H9 (cell line): Measurements from ENCODE around the gene GARIN5A. TPM values are rescaled to one million over a fixed set of nuclear protein-coding genes. Genes with fewer than 3 reads are reported as not detected.

Experiments used
- DNase-seq: peaks from one replicate; pipeline ENCODE4 v3.0.0-alpha.2; 2017
- H2AFZ ChIP-seq: one replicate; pipeline ENCODE4 v1.6.1; 2013; ENCODE audit warnings: mild to moderate bottlenecking, low read length, control low read depth, moderate library complexity
- H2AK5ac ChIP-seq: 2 replicates; pipeline ENCODE4 v1.6.1; 2013; ENCODE audit warnings: low read length, control low read depth, mixed read lengths; ENCODE audit not compliant: insufficient read length
- H2BK120ac ChIP-seq: one replicate; pipeline ENCODE4 v1.6.1; 2013; ENCODE audit warnings: low read depth, mild to moderate bottlenecking, low read length, control low read depth, inconsistent platforms; ENCODE audit not compliant: poor library complexity, severe bottlenecking
- H2BK12ac ChIP-seq: 2 replicates; pipeline ENCODE4 v1.6.1; 2013; ENCODE audit warnings: low read length, control low read depth, mixed read lengths, low read depth; ENCODE audit not compliant: insufficient read length
- H2BK15ac ChIP-seq: 2 replicates; pipeline ENCODE4 v1.6.1; 2013; ENCODE audit warnings: low read depth, low read length, control low read depth
- H2BK20ac ChIP-seq: one replicate; pipeline ENCODE4 v1.6.1; 2013; ENCODE audit warnings: low read depth, mild to moderate bottlenecking, low read length, control low read depth, inconsistent platforms; ENCODE audit not compliant: poor library complexity, severe bottlenecking
- H2BK5ac ChIP-seq: 2 replicates; pipeline ENCODE4 v1.6.1; 2013; ENCODE audit warnings: low read length, control low read depth, mixed read lengths; ENCODE audit not compliant: insufficient read length
- H3K14ac ChIP-seq: 2 replicates; pipeline ENCODE4 v1.6.1; 2013; ENCODE audit warnings: low read length, control low read depth; ENCODE audit not compliant: insufficient read depth
- H3K18ac ChIP-seq: 2 replicates; pipeline ENCODE4 v1.6.1; 2013; ENCODE audit warnings: low read depth, mild to moderate bottlenecking, mixed read lengths, low read length, control low read depth; ENCODE audit not compliant: insufficient read length
- H3K23ac ChIP-seq: 2 replicates; pipeline ENCODE4 v1.6.1; 2013; ENCODE audit warnings: low read length, control low read depth, mixed read lengths, low read depth; ENCODE audit not compliant: insufficient read length
- H3K23me2 ChIP-seq: 2 replicates; pipeline ENCODE4 v1.6.1; 2013; ENCODE audit warnings: low read depth, mild to moderate bottlenecking, mixed read lengths, low read length, control low read depth; ENCODE audit not compliant: insufficient read length, poor library complexity, severe bottlenecking
- H3K27ac ChIP-seq: 2 replicates; pipeline ENCODE4 v1.5.1; 2013; ENCODE audit warnings: low read length, control low read depth, mixed read lengths, low read depth; ENCODE audit not compliant: insufficient read length
- H3K27me3 ChIP-seq: 2 replicates; pipeline ENCODE4 v1.6.1; 2013; ENCODE audit warnings: low read length, control low read depth, inconsistent platforms; ENCODE audit not compliant: insufficient read depth
- H3K4ac ChIP-seq: 2 replicates; pipeline ENCODE4 v1.6.1; 2013; ENCODE audit warnings: low read depth, mild to moderate bottlenecking, control low read depth, inconsistent platforms, low read length, moderate library complexity
- H3K4me1 ChIP-seq: 2 replicates; pipeline ENCODE4 v1.6.1; 2013; ENCODE audit warnings: low read length, control low read depth, inconsistent platforms; ENCODE audit not compliant: insufficient read depth
- H3K4me2 ChIP-seq: 2 replicates; pipeline ENCODE4 v1.6.1; 2013; ENCODE audit warnings: low read length, control low read depth, mixed read lengths; ENCODE audit not compliant: insufficient read length, insufficient read depth
- H3K56ac ChIP-seq: 2 replicates; pipeline ENCODE4 v1.6.1; 2013; ENCODE audit warnings: low read depth, mild to moderate bottlenecking, mixed read lengths, low read length, control low read depth; ENCODE audit not compliant: insufficient read length
- H3K79me1 ChIP-seq: 2 replicates; pipeline ENCODE4 v1.6.1; 2013; ENCODE audit warnings: low read depth, mild to moderate bottlenecking, moderate library complexity, low read length, control low read depth, inconsistent platforms; ENCODE audit not compliant: insufficient read depth, poor library complexity, severe bottlenecking
- H3K79me2 ChIP-seq: 2 replicates; pipeline ENCODE4 v1.6.1; 2013; ENCODE audit warnings: low read length, control low read depth, inconsistent platforms; ENCODE audit not compliant: insufficient read depth
- H3K9ac ChIP-seq: 2 replicates; pipeline ENCODE4 v1.6.1; 2013; ENCODE audit warnings: low read length, control low read depth, mixed read lengths; ENCODE audit not compliant: insufficient read length; ENCODE audit errors: extremely low read depth
- H3K9me3 ChIP-seq: one replicate; pipeline ENCODE4 v1.6.1; 2013; ENCODE audit warnings: low read depth, low read length, inconsistent platforms; ENCODE audit not compliant: control insufficient read depth
- H3T11ph ChIP-seq: one replicate; pipeline ENCODE4 v1.6.1; 2013; ENCODE audit warnings: mild to moderate bottlenecking, low read length, control low read depth, inconsistent platforms
- H4K20me1 ChIP-seq: one replicate; pipeline ENCODE4 v1.6.1; 2013; ENCODE audit not compliant: control insufficient read depth, insufficient read length, insufficient read depth
- H4K5ac ChIP-seq: 2 replicates; pipeline ENCODE4 v1.6.1; 2013; ENCODE audit warnings: low read depth, mild to moderate bottlenecking, mixed read lengths, low read length, control low read depth; ENCODE audit not compliant: insufficient read length
- H4K8ac ChIP-seq: replicated peaks from 2 replicates; pipeline ENCODE4 v1.6.1; 2013; ENCODE audit warnings: low read length, control low read depth, mixed read lengths, low read depth; ENCODE audit not compliant: insufficient read length
- H4K91ac ChIP-seq: 2 replicates; pipeline ENCODE4 v1.6.1; 2013; ENCODE audit warnings: low read depth, mild to moderate bottlenecking, moderate library complexity, mixed read lengths, low read length, control low read depth; ENCODE audit not compliant: insufficient read length
- H3K27ac Mint-ChIP-seq, 3 experiments: 2 replicates in 2 of 3; 3 replicates in 1 of 3; pipeline ENCODE4 v1.8.0; 2020 to 2021; ENCODE audit warnings: mixed read lengths in 3 of 3, mild to moderate bottlenecking in 1 of 3, moderate library complexity in 1 of 3
- H3K27me3 Mint-ChIP-seq: 2 replicates; pipeline ENCODE4 v1.8.0; 2021; ENCODE audit warnings: low read depth, mild to moderate bottlenecking, moderate library complexity, mixed read lengths
- H3K36me3 Mint-ChIP-seq, 3 experiments: 2 replicates in 2 of 3; 3 replicates in 1 of 3; pipeline ENCODE4 v1.8.0; 2020 to 2021; ENCODE audit warnings: low read depth in 3 of 3, mixed read lengths in 3 of 3; ENCODE audit not compliant: insufficient read depth in 1 of 3
- H3K4me1 Mint-ChIP-seq, 2 experiments: 2 replicates each; pipeline ENCODE4 v1.8.0; 2020; ENCODE audit warnings: mixed read lengths in 2 of 2
- H3K4me3 Mint-ChIP-seq, 2 experiments: 2 replicates in 1 of 2; 3 replicates in 1 of 2; pipeline ENCODE4 v1.8.0; 2020 to 2021; ENCODE audit warnings: mild to moderate bottlenecking in 2 of 2, mixed read lengths in 2 of 2, moderate library complexity in 1 of 2
- H3K9me3 Mint-ChIP-seq, 2 experiments: 2 replicates in 1 of 2; 3 replicates in 1 of 2; pipeline ENCODE4 v1.8.0; 2020; ENCODE audit warnings: mild to moderate bottlenecking in 2 of 2, mixed read lengths in 2 of 2, moderate library complexity in 1 of 2
- WGBS: extraction: QIAGEN DNeasy Blood & Tissue Kit; methylation state at CpG from one replicate; pipeline ENCODE4 v1.1.7; 2013; ENCODE audit warnings: missing lambda C conversion rate, low lambda C conversion rate, mixed read lengths; ENCODE audit not compliant: insufficient read length; ENCODE audit errors: extremely low coverage; 5-methylcytosine and 5-hydroxymethylcytosine counted together
- total RNA-seq: library from RNA; stranded (reverse); gene quantifications from 2 replicates; pipeline ENCODE4 v1.2.1, GENCODE V29; 2021
- TF ChIP-seq, protein P1 (sequence below): fragments of 200-600 bp; sonication (generic); conservative IDR thresholded peaks from 3 replicates; pipeline ENCODE4 v1.8.0; 2021; ENCODE audit warnings: antibody characterized with exemption, mild to moderate bottlenecking

The GARIN5A gene
- total RNA-seq, 1 experiment from 2014 or later = 9.5 TPM

DNA sequence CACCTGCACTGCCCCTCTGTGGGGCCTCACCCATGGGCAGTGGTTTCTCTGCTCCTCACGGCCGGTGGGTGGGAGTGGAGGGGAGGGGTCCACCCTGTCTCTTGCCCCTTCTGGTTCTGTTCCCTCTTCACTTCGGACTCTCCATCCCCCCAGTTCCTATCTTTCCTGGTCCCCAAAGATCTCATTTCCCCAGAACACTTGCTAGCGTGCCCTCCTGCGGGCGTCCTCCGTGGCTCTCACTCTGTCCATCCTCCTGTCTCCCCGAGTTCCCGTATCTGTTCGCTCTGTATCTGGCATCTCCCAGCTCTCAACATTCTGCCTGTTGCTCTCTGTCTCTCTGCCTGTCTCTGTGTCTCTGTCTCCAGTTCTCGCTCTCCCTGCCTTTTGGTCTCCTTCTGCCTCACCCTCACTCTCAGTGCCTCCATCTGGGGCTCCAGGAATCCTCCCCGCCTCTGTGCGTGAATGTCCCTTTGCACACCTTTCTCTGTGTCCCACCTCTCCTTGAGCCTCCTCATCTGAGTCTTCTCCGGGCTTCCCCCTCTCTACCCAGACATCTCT, 57.5 kb downstream of the GARIN5A start:
- Histone ChIP-seq H3K4me2 (peak overlapping the region; percentile 93), H4K8ac (no peak overlapping the region), H2AFZ (no peak overlapping the region), H3K79me2 (peaks cover 3% of the 10 kb centered on the region; the same call in 1 of the 2 replicates), H4K5ac (no peak overlapping the region), H2BK12ac (no peak overlapping the region), H3K27me3 (no peaks in the 10 kb centered on the region), H3K56ac (no peak overlapping the region), H3K27ac (no peak overlapping the region), H4K20me1 (no peaks in the 10 kb centered on the region), H3K14ac (peak overlapping the region; percentile 64; the same call in 1 of the 2 replicates), H2BK15ac (no peak overlapping the region), H3K9ac (no peak overlapping the region), H2AK5ac (no peak overlapping the region), H2BK20ac (no peak overlapping the region), H3K9me3 (no peaks in the 10 kb centered on the region), H3K4me1 (no peaks in the 10 kb centered on the region), H3K79me1 (no peaks in the 10 kb centered on the region), H4K91ac (no peak overlapping the region), H3K18ac (no peak overlapping the region), H3K23ac (no peak overlapping the region), H3T11ph (no peak overlapping the region), H3K23me2 (peaks cover 15% of the 10 kb centered on the region), H2BK5ac (no peak overlapping the region), H2BK120ac (no peak overlapping the region), H3K4ac (no peak overlapping the region)
- H3K9me3 Mint-ChIP-seq = peaks cover 0 to 3% of the 10 kb centered on the region in 2 experiments; a peak in 1 of 5 replicates
- H3K4me1 Mint-ChIP-seq = peaks cover 24 to 29% of the 10 kb centered on the region in 2 experiments
- H3K36me3 Mint-ChIP-seq = peaks cover 5 to 28% (median 7%) of the 10 kb centered on the region in 3 experiments; a peak in 5 of 7 replicates
- peak overlapping the region in 2 of 3 experiments; percentile 10 to 76; a peak in 4 of 7 replicates for H3K27ac Mint-ChIP-seq
- no peak for DNase-seq
- no CpG with 5 or more reads among the region's 14 CpGs for WGBS
- H3K4me3 Mint-ChIP-seq = peak overlapping the region; percentile 77 to 90
- TF ChIP-seq, protein P1, sequence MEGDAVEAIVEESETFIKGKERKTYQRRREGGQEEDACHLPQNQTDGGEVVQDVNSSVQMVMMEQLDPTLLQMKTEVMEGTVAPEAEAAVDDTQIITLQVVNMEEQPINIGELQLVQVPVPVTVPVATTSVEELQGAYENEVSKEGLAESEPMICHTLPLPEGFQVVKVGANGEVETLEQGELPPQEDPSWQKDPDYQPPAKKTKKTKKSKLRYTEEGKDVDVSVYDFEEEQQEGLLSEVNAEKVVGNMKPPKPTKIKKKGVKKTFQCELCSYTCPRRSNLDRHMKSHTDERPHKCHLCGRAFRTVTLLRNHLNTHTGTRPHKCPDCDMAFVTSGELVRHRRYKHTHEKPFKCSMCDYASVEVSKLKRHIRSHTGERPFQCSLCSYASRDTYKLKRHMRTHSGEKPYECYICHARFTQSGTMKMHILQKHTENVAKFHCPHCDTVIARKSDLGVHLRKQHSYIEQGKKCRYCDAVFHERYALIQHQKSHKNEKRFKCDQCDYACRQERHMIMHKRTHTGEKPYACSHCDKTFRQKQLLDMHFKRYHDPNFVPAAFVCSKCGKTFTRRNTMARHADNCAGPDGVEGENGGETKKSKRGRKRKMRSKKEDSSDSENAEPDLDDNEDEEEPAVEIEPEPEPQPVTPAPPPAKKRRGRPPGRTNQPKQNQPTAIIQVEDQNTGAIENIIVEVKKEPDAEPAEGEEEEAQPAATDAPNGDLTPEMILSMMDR = no peak
- H3K27me3 Mint-ChIP-seq = peaks cover 9% of the 10 kb centered on the region
